Epithelial cell of proximal tubule (primary cell): ENCODE results near the gene ANKRD13A. TPM values are rescaled to one million over a fixed set of nuclear protein-coding genes. Genes with fewer than 3 reads are reported as not detected.
"Not testable (repeated sequence)": the region's sequence is repeated elsewhere in the genome, so short reads cannot be mapped to it uniquely, and the experiment has no call there.

Source experiments
- DNase-seq: peaks from one replicate; pipeline ENCODE4 v3.0.0-alpha.2; 2011; ENCODE audit warnings: low read depth
- H3K4me3 ChIP-seq: 2 replicates; pipeline ENCODE4 v1.5.1; 2011; ENCODE audit warnings: low read depth, mild to moderate bottlenecking, low read length
- total RNA-seq: library from RNA; depleted of rRNA; stranded (reverse); fragments of >200 nt; gene quantifications from 2 replicates; pipeline ENCODE4 v1.2.3, GENCODE V29; 2015
- TF ChIP-seq, protein P1 (sequence below): conservative IDR thresholded peaks from 2 replicates; pipeline ENCODE4 v1.5.1; 2012; ENCODE audit warnings: low read depth, mild to moderate bottlenecking, low read length

Gene ANKRD13A
- total RNA-seq, 1 donor from 2014 or later: 43.8 TPM

DNA sequence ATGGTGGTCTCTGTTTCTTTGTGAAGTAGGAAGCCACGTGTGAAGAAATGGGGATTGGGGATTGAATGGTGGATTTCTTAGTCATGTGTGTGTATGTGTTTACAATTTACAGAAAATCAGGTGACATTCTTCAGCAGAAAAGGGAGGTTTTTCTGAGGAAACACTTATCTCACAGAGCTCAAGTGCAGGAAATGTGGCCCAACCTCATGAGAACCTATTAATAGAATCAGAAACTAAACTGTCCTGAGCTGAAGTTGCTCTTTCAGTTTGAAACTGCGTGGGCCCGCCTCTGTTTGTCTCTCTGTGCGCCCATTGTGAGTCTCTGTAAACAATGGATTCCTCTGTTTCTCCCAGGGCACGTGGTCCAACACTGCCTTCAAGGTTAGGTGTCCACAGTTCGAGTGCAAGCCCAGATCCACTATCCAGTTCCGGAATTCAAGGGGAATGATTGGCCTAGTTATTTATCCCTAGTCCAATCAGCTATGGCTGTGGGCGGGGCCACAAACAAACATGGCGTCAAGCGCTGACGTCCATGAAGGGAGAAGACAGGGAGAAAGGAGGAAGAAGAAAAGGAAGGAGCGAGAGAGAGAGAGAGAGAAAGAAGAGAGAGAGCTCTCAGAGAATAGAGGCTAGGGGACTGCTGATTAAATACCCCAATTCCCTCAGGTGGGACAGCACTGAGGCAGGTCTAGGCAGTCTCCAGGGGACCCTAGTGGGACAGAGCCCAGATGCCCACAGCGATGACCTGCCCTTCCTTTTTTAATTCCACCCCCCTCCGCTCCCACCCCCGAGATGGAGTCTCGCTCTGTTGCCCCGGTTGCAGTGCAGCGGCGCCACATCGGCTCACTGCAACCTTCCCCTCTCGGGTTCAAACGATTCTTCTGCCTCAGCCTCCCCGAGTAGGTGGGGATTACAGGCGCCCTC, 80.5 kb downstream of the ANKRD13A start:
- no peak for DNase-seq
- TF ChIP-seq, protein P1, sequence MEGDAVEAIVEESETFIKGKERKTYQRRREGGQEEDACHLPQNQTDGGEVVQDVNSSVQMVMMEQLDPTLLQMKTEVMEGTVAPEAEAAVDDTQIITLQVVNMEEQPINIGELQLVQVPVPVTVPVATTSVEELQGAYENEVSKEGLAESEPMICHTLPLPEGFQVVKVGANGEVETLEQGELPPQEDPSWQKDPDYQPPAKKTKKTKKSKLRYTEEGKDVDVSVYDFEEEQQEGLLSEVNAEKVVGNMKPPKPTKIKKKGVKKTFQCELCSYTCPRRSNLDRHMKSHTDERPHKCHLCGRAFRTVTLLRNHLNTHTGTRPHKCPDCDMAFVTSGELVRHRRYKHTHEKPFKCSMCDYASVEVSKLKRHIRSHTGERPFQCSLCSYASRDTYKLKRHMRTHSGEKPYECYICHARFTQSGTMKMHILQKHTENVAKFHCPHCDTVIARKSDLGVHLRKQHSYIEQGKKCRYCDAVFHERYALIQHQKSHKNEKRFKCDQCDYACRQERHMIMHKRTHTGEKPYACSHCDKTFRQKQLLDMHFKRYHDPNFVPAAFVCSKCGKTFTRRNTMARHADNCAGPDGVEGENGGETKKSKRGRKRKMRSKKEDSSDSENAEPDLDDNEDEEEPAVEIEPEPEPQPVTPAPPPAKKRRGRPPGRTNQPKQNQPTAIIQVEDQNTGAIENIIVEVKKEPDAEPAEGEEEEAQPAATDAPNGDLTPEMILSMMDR: no peak
- no peak overlapping the region for H3K4me3 ChIP-seq

DNA sequence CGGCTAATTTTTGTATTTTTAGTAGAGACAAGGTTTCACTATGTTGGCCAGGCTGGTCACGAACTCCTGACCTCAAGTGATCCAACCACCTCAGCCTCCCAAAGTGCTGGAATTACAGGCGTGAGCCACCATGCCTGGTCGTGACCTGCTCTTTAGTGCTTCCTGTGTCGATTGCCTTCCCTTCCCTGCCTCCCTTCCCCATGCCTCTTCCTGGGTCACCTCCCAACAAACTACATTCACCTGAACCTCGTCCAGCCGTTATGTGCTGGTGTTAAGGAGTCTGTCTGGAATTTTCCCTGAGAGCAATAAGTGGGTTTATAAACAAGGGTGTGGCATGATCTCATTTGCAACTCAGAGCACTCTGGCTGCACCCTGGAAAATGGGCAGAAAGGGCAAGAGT, 81.2 kb downstream of the ANKRD13A start:
- no peak overlapping the region for H3K4me3 ChIP-seq
- TF ChIP-seq, protein P1: no peak
- no peak for DNase-seq

DNA sequence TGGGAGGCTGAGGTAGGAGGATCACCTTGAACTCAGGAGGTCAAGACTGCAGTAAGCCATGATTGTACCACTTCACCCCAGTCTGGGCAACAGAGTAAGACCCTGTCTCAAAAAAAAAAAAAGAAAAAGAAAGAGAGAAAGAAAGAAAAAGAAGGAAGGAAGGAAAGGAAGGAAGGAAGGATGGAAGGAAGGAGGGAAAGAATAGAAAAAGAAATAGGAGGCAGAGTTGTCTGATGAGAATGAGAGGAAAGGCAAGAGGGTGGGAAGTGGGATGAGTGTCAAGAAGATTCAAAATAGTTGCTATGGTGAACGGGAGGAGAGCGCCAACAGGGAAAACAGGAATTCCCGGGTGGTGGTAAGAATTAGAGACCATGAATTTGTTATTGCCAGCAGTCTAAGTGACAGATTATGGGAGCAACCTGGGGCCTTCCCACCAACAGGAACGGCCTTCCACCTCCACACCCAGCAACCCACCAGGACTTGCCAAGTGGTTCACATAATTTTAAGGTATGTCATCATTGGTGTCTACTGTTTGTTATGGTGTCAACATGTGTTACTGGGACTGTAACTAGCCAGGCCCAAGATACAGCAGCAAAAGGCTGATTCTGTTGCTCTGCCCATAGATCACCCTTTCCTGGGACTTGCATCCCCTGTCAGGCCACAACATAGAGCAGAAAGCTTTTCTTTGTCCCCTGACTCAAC, 85.2 kb downstream of the ANKRD13A start:
- no peak overlapping the region for H3K4me3 ChIP-seq
- TF ChIP-seq, protein P1: no peak
- no peak for DNase-seq

DNA sequence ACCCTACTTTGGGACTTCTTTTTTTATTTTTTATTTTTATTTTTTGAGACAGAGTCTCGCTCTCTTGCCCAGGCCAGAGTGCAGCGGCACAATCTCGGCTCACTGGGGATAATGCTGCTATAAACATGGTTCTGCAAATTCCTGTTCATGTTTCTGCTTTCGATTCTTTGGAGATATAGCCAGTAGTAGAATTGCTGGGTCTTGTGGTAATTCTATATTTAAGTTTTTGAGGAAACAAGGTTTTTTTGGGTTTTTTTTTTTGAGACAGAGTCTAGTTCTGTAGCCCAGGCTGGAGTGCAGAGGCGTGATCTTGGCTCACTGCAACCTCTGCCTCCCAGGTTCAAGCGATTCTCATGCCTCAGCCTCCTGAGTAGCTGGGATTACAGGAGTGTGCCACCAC, 89.0 kb downstream of the ANKRD13A start:
- not testable (repeated sequence) for H3K4me3 ChIP-seq, DNase-seq

DNA sequence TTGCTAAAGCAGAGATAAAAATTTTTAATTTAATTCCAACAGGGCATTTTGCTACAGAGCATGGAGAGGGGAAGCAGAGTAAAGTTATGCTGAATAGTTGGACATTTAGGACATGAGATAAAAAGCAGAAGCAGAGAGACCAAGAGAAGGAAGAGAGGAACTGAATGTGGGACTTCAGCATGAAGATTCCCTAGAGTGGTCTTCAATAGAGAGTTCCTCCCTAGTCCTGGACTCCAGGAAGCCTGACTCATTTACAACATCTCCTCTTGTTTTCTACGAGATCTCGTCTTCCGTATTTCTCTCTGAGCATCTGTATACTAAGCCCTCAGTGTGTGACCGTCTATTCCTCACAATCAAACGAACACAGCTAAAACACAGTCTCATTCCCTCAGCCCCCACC, 89.7 kb downstream of the ANKRD13A start:
- TF ChIP-seq, protein P1: no peak
- no peak overlapping the region for H3K4me3 ChIP-seq
- no peak for DNase-seq

Other genes with a start within 250 kb of the ANKRD13A start
- 1.4 and 2.2 TPM in 2 replicates for gene TRPV4, start 166.0 kb upstream of the ANKRD13A start, total RNA-seq
- 35.1 and 43.5 TPM in 2 replicates for gene GLTP, start 118.9 kb upstream of the ANKRD13A start, total RNA-seq
- 20.0 and 37.5 TPM in 2 replicates for gene TCHP, start 99.2 kb upstream of the ANKRD13A start, total RNA-seq
- gene GIT2, start 3.1 kb upstream of the ANKRD13A start, total RNA-seq: 19.2 and 20.1 TPM in 2 replicates
- gene C12orf76, start 49.1 kb downstream of the ANKRD13A start, total RNA-seq: 7.1 and 12.6 TPM in 2 replicates
- gene IFT81, start 124.9 kb downstream of the ANKRD13A start, total RNA-seq: 5.8 and 10.7 TPM in 2 replicates